Measurements from ENCODE around the gene IDUA.

- TF ChIP-seq CTCF (IDR thresholded peaks at IDR 0.05; ENCODE audit: low read depth, low read length, missing input control), result no peak
- TF ChIP-seq, protein P1, sequence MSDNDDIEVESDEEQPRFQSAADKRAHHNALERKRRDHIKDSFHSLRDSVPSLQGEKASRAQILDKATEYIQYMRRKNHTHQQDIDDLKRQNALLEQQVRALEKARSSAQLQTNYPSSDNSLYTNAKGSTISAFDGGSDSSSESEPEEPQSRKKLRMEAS (IDR thresholded peaks at IDR 0.05), result no peak
Measured at GRCh38 chr4:1019320-1019719, 32.5 kb downstream of the IDUA start.

Data from liver (tissue), 2 donors.